CD14-positive monocyte (primary cell): ENCODE results near the gene COPE. TPM values are rescaled to one million over a fixed set of nuclear protein-coding genes. Genes with fewer than 3 reads are reported as not detected.

ENCODE experiments used
- DNase-seq, 3 donors: peaks; one replicate each; pipeline ENCODE4 v3.0.0-alpha.2; 2011 to 2022
- H2AFZ ChIP-seq: 2 replicates; pipeline ENCODE4 v1.6.0; 2012; ENCODE audit warnings: mild to moderate bottlenecking, low read depth, low read length, inconsistent platforms; ENCODE audit not compliant: insufficient read depth, poor library complexity, severe bottlenecking
- H3K27ac ChIP-seq, 2 donors: 1 replicate in 1 of 2; 2 replicates in 1 of 2; pipeline ENCODE4 v1.5.1; 2012 to 2013; ENCODE audit warnings: low read length in 2 of 2, control low read depth in 1 of 2, inconsistent platforms in 1 of 2, low read depth in 1 of 2, mild to moderate bottlenecking in 1 of 2
- H3K27me3 ChIP-seq, 2 donors: one replicate each; pipeline versions ENCODE4 v1.6.0 to v1.6.1; 2011 to 2013; ENCODE audit warnings: low read length in 2 of 2; ENCODE audit not compliant: control insufficient read depth in 2 of 2, insufficient read depth in 2 of 2
- H3K36me3 ChIP-seq, 2 donors: replicated peaks in 1 of 2; 1 replicate in 1 of 2; 2 replicates in 1 of 2; pipeline versions ENCODE4 v1.5.1 to v1.6.1; 2012 to 2013; ENCODE audit warnings: low read length in 2 of 2, control low read depth in 1 of 2, inconsistent platforms in 1 of 2, mild to moderate bottlenecking in 1 of 2; ENCODE audit not compliant: insufficient read depth in 2 of 2, control insufficient read depth in 1 of 2
- H3K4me1 ChIP-seq, 2 donors: 1 replicate in 1 of 2; 2 replicates in 1 of 2; pipeline versions ENCODE4 v1.5.1 to v1.6.1; 2012 to 2013; ENCODE audit warnings: low read length in 2 of 2, control low read depth in 1 of 2, inconsistent platforms in 1 of 2, mild to moderate bottlenecking in 1 of 2, moderate library complexity in 1 of 2; ENCODE audit not compliant: insufficient read depth in 2 of 2, control insufficient read depth in 1 of 2
- H3K4me2 ChIP-seq: replicated peaks from 2 replicates; pipeline ENCODE3; 2012; ENCODE audit warnings: low read length, moderate library complexity, mild to moderate bottlenecking; ENCODE audit not compliant: poor library complexity, severe bottlenecking; ENCODE audit errors: extremely low read depth
- H3K4me3 ChIP-seq, 3 experiments: fragments of 200-600 bp in 1 of 3; sonication (generic) in 1 of 3; replicated peaks in 1 of 3; 1 replicate in 2 of 3; 2 replicates in 1 of 3; pipeline ENCODE4 v1.5.1; 2011 to 2013; ENCODE audit warnings: low read length in 3 of 3, mild to moderate bottlenecking in 3 of 3, control low read depth in 2 of 3, low read depth in 2 of 3, inconsistent platforms in 1 of 3, moderate library complexity in 1 of 3
- H3K79me2 ChIP-seq: 2 replicates; pipeline ENCODE4 v1.6.0; 2012; ENCODE audit warnings: mild to moderate bottlenecking, control low read depth, inconsistent platforms, low read length, moderate library complexity; ENCODE audit not compliant: insufficient read depth
- H3K9ac ChIP-seq: 2 replicates; pipeline ENCODE4 v1.6.0; 2017; ENCODE audit warnings: low read length, mild to moderate bottlenecking; ENCODE audit not compliant: insufficient read depth, poor library complexity, severe bottlenecking
- H3K9me3 ChIP-seq, 2 donors: replicated peaks in 1 of 2; 1 replicate in 1 of 2; 2 replicates in 1 of 2; pipeline versions ENCODE4 v1.5.1 to v1.6.1; 2012 to 2013; ENCODE audit warnings: low read length in 2 of 2, control low read depth in 1 of 2; ENCODE audit not compliant: control insufficient read depth in 1 of 2, insufficient read depth in 1 of 2
- H4K20me1 ChIP-seq: 2 replicates; pipeline ENCODE4 v1.6.0; 2012; ENCODE audit warnings: mild to moderate bottlenecking, low read length, control low read depth, moderate library complexity; ENCODE audit not compliant: insufficient read depth
- H3K27ac Mint-ChIP-seq, 7 donors: one replicate each; pipeline ENCODE4 v1.8.0; 2020; ENCODE audit warnings: mild to moderate bottlenecking in 7 of 7, mixed read lengths in 7 of 7, moderate library complexity in 6 of 7, inconsistent platforms in 2 of 7
- H3K27me3 Mint-ChIP-seq, 3 donors: one replicate each; pipeline ENCODE4 v1.8.0; 2021 to 2022; ENCODE audit warnings: low read depth in 3 of 3, mild to moderate bottlenecking in 3 of 3, mixed read lengths in 3 of 3, moderate library complexity in 3 of 3, inconsistent platforms in 1 of 3
- H3K36me3 Mint-ChIP-seq, 2 donors: one replicate each; pipeline ENCODE4 v1.8.0; 2020; ENCODE audit warnings: mixed read lengths in 2 of 2, inconsistent platforms in 1 of 2, mild to moderate bottlenecking in 1 of 2
- H3K4me1 Mint-ChIP-seq: one replicate; pipeline ENCODE4 v1.8.0; 2020; ENCODE audit warnings: mild to moderate bottlenecking, mixed read lengths
- H3K4me3 Mint-ChIP-seq, 2 donors: one replicate each; pipeline ENCODE4 v1.8.0; 2020; ENCODE audit warnings: mild to moderate bottlenecking in 2 of 2, mixed read lengths in 2 of 2, moderate library complexity in 1 of 2
- H3K9me3 Mint-ChIP-seq, 7 donors: one replicate each; pipeline ENCODE4 v1.8.0; 2020 to 2022; ENCODE audit warnings: mixed read lengths in 7 of 7, mild to moderate bottlenecking in 6 of 7, moderate library complexity in 6 of 7, inconsistent platforms in 2 of 7
- CTCF ChIP-seq: fragments of 200-600 bp; IDR thresholded peaks from one replicate; pipeline ENCODE4 v1.8.0; 2022; ENCODE audit warnings: antibody characterized with exemption, mild to moderate bottlenecking
- WGBS: methylation state at CpG from one replicate; pipeline ENCODE4 v1.1.5; 2013; ENCODE audit warnings: missing lambda C conversion rate; ENCODE audit not compliant: insufficient coverage; 5-methylcytosine and 5-hydroxymethylcytosine counted together
- intact Hi-C, 2 donors: fragments of 100-400 bp; cut with micrococcal nuclease; formaldehyde crosslinking; loops; one replicate each; pipeline versions ENCODE4 v1.15.0 to v1.15.1; 2023
- polyA plus RNA-seq, 3 donors: library from polyadenylated mRNA; depleted of rRNA in 1 of 3; unstranded in 2 of 3; stranded (reverse) in 1 of 3; fragments of 300-500 nt in 2 of 3; fragments of >200 nt in 1 of 3; fragmentation: Illumina TruSeq in 2 of 3; gene quantifications; 1 replicate in 2 of 3; 2 replicates in 1 of 3; pipeline ENCODE4 v1.2.3, GENCODE V29; 2012 to 2021

The COPE gene
- polyA plus RNA-seq, 3 donors: 331 to 345 (median 345) TPM

GRCh38 chr19:18942692-18943091, 23.5 kb upstream of the COPE start:
- intact Hi-C loops: loop anchor here in 1 of 2 donors (5.0 kb wide), 1 partner anchor 45 kb away; no protein-coding TSS in a partner anchor
- no peak overlapping the region for H3K9ac ChIP-seq
- TF ChIP-seq CTCF: no peak
- H3K4me1 Mint-ChIP-seq: peaks cover 38% of the 10 kb centered on the region
- H3K27me3 Mint-ChIP-seq: peaks cover 0 to 4% (median 1%) of the 10 kb centered on the region in 3 donors
- H4K20me1 ChIP-seq: peaks cover 22% of the 10 kb centered on the region
- H3K79me2 ChIP-seq: peaks cover 37% of the 10 kb centered on the region
- no peaks in the 10 kb centered on the region for H3K9me3 ChIP-seq
- WGBS: 100% methylated on average over 2 of the region's 6 CpGs
- no peak for DNase-seq
- H3K4me1 ChIP-seq: peaks cover 21 to 28% of the 10 kb centered on the region in 2 donors
- peaks cover 5 to 20% of the 10 kb centered on the region in 2 donors for H3K36me3 ChIP-seq
- H3K27ac ChIP-seq: no peak overlapping the region
- no peak overlapping the region for H3K4me3 ChIP-seq
- no peak overlapping the region for H2AFZ ChIP-seq
- H3K9me3 Mint-ChIP-seq: peaks cover 0 to 9% (median 2%) of the 10 kb centered on the region in 7 donors
- H3K27ac Mint-ChIP-seq: peak overlapping the region in 1 of 7 donors; percentile 33
- H3K36me3 Mint-ChIP-seq: peaks cover 23 to 31% of the 10 kb centered on the region in 2 donors
- H3K4me3 Mint-ChIP-seq: peak overlapping the region in 1 of 2 donors; percentile 63
- H3K4me2 ChIP-seq: no peak overlapping the region
- H3K27me3 ChIP-seq: no peaks in the 10 kb centered on the region

GRCh38 chr19:18941628-18942354, 22.6 kb upstream of the COPE start:
- TF ChIP-seq CTCF: no peak
- Histone ChIP-seq H4K20me1 (peaks cover 23% of the 10 kb centered on the region), H3K27me3 (no peaks in the 10 kb centered on the region), H3K4me2 (peak overlapping the region; percentile 72), H3K27ac (peak overlapping the region; percentile 22 to 57), H3K4me1 (peaks cover 21 to 28% of the 10 kb centered on the region in 2 donors), H3K36me3 (peaks cover 5 to 22% of the 10 kb centered on the region in 2 donors), H3K9me3 (no peaks in the 10 kb centered on the region), H3K9ac (no peak overlapping the region), H3K79me2 (peaks cover 40% of the 10 kb centered on the region), H2AFZ (peak overlapping the region; percentile 80), H3K4me3 (peak overlapping the region; percentile 18 to 69 (median 35))
- peak in 1 of 3 donors; percentile 7 for DNase-seq
- H3K27ac Mint-ChIP-seq: peak overlapping the region in 4 of 7 donors; percentile 61 to 75 (median 68)
- peaks cover 30 to 35% of the 10 kb centered on the region in 2 donors for H3K36me3 Mint-ChIP-seq
- H3K4me1 Mint-ChIP-seq: peaks cover 38% of the 10 kb centered on the region
- H3K27me3 Mint-ChIP-seq: peaks cover 0 to 4% (median 1%) of the 10 kb centered on the region in 3 donors
- WGBS: 77% methylated on average over 12 of the region's 18 CpGs
- peaks cover 0 to 9% (median 2%) of the 10 kb centered on the region in 7 donors for H3K9me3 Mint-ChIP-seq
- H3K4me3 Mint-ChIP-seq: peak overlapping the region; percentile 76 to 85
- intact Hi-C loops: loop anchor here (2.0 to 5.0 kb wide), 2 partner anchors 45 to 46 kb away; no protein-coding TSS in a partner anchor
